DND-41 (cell line): ENCODE results near the gene TIMM9.

Experiments
- EZH2 ChIP-seq: IDR thresholded peaks from 3 replicates; pipeline ENCODE4 v1.6.1; 2012; ENCODE audit warnings: borderline replicate concordance, low read depth, mild to moderate bottlenecking, moderate library complexity, low read length, inconsistent platforms; ENCODE audit not compliant: severe bottlenecking
- TF ChIP-seq, protein P1 (sequence below): IDR thresholded peaks from 2 replicates; pipeline ENCODE4 v1.5.1; 2012; ENCODE audit warnings: borderline replicate concordance, low read length, moderate library complexity, mild to moderate bottlenecking; ENCODE audit not compliant: poor library complexity, severe bottlenecking; ENCODE audit errors: extremely low read depth

DNA sequence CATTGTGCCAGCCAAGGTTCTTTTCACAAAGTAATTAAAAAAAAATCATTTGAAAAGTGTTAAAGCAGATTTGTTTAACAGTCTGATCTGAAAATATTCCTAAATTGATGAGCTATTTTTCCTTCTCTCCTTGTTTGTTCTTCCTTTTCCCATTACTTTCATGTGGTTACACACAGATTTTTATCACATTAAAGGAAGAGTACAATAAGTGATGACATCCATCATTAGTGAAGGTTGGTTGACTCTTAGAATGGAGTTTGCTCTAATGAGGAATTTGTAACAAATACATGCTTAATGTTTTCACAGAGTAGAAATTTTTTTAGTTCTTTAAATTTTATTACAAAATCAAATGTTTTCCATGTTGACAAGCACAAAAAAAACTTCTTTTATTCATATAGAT, 50.5 kb downstream of the TIMM9 start:
- TF ChIP-seq, protein P1, sequence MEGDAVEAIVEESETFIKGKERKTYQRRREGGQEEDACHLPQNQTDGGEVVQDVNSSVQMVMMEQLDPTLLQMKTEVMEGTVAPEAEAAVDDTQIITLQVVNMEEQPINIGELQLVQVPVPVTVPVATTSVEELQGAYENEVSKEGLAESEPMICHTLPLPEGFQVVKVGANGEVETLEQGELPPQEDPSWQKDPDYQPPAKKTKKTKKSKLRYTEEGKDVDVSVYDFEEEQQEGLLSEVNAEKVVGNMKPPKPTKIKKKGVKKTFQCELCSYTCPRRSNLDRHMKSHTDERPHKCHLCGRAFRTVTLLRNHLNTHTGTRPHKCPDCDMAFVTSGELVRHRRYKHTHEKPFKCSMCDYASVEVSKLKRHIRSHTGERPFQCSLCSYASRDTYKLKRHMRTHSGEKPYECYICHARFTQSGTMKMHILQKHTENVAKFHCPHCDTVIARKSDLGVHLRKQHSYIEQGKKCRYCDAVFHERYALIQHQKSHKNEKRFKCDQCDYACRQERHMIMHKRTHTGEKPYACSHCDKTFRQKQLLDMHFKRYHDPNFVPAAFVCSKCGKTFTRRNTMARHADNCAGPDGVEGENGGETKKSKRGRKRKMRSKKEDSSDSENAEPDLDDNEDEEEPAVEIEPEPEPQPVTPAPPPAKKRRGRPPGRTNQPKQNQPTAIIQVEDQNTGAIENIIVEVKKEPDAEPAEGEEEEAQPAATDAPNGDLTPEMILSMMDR: no peak
- no peak for TF ChIP-seq EZH2
